B cell (primary cell): ENCODE results near the gene CASKIN1. TPM values are rescaled to one million over a fixed set of nuclear protein-coding genes. Genes with fewer than 3 reads are reported as not detected.
A peak's percentile ranks its signal among the peaks of the same experiment; 100 is the strongest.

Experiments
- ATAC-seq: fragments of 200-7000 bp; cut with Tn5 transposase; one replicate; pipeline ENCODE4 v1.10.0; 2021; ENCODE audit warnings: low read depth, mild to moderate bottlenecking, moderate number of reproducible peaks, moderate library complexity
- CTCF ChIA-PET: fragments of 350-600 bp; sonication (Branson Sonifier 250); formaldehyde crosslinking; loops from one replicate; lab custom pipeline; 2021; ENCODE audit warnings: antibody characterized with exemption, inconsistent platforms; lab: Charles Lee
- POLR2A ChIA-PET: fragments of 350-600 bp; sonication (Branson Sonifier 250); formaldehyde crosslinking; loops from one replicate; lab custom pipeline; 2021; ENCODE audit warnings: antibody characterized with exemption; lab: Charles Lee
- DNase-seq: peaks from one replicate; pipeline ENCODE4 v3.0.0; 2013
- H2AFZ ChIP-seq: 2 replicates; pipeline ENCODE4 v1.6.1; 2012; ENCODE audit warnings: mild to moderate bottlenecking, low read depth, low read length; ENCODE audit not compliant: insufficient read depth, poor library complexity, severe bottlenecking
- H3K27ac ChIP-seq, 2 donors: 1 replicate in 1 of 2; 2 replicates in 1 of 2; pipeline ENCODE4 v1.5.1; 2012 to 2013; ENCODE audit warnings: low read length in 2 of 2, mild to moderate bottlenecking in 2 of 2, moderate library complexity in 1 of 2
- H3K27me3 ChIP-seq, 4 experiments: fragments of 200-600 bp in 1 of 4; sonication (generic) in 1 of 4; replicated peaks in 1 of 4; 1 replicate in 2 of 4; 2 replicates in 2 of 4; pipeline versions ENCODE4 v1.6.1 to v1.7.0; 2013 to 2016; ENCODE audit warnings: low read length in 3 of 4, mild to moderate bottlenecking in 2 of 4, mixed read lengths in 1 of 4, moderate library complexity in 1 of 4; ENCODE audit not compliant: insufficient read depth in 4 of 4, control insufficient read depth in 3 of 4; ENCODE audit errors: control extremely low read depth in 1 of 4
- H3K36me3 ChIP-seq, 2 experiments: replicated peaks in 1 of 2; 1 replicate in 1 of 2; 2 replicates in 1 of 2; pipeline versions ENCODE4 v1.6.1 to v1.7.1; 2013; ENCODE audit warnings: low read length in 1 of 2; ENCODE audit not compliant: insufficient read depth in 2 of 2, control insufficient read depth in 1 of 2; ENCODE audit errors: control extremely low read depth in 1 of 2, extremely low read depth in 1 of 2
- H3K4me1 ChIP-seq, 2 donors: fragments of 200-600 bp in 1 of 2; sonication (generic) in 1 of 2; 1 replicate in 1 of 2; 2 replicates in 1 of 2; pipeline versions ENCODE4 v1.5.1 to v1.6.1; 2013 to 2017; ENCODE audit warnings: low read length in 2 of 2; ENCODE audit not compliant: control insufficient read depth in 2 of 2, insufficient read depth in 2 of 2
- H3K4me2 ChIP-seq: replicated peaks from 2 replicates; pipeline ENCODE3; 2012; ENCODE audit warnings: mild to moderate bottlenecking, low read depth, low read length; ENCODE audit not compliant: poor library complexity, severe bottlenecking
- H3K4me3 ChIP-seq, 5 experiments: fragments of 200-600 bp in 1 of 5; sonication (generic) in 1 of 5; 1 replicate in 3 of 5; 2 replicates in 2 of 5; pipeline versions ENCODE4 v1.5.1 to v1.7.0; 2011 to 2016; ENCODE audit warnings: low read length in 4 of 5, mild to moderate bottlenecking in 4 of 5, low read depth in 2 of 5, control low read depth in 1 of 5, moderate library complexity in 1 of 5; ENCODE audit not compliant: insufficient read depth in 1 of 5; ENCODE audit errors: control extremely low read depth in 1 of 5, extremely low read depth in 1 of 5
- H3K79me2 ChIP-seq: fragments of 200-600 bp; sonication (generic); one replicate; pipeline ENCODE4 v1.6.0; 2016; ENCODE audit warnings: low read length; ENCODE audit not compliant: control insufficient read depth, insufficient read depth
- H3K9ac ChIP-seq: fragments of 200-600 bp; sonication (generic); 2 replicates; pipeline ENCODE4 v1.6.1; 2017; ENCODE audit warnings: mild to moderate bottlenecking, low read length, moderate library complexity
- H3K9me3 ChIP-seq, 3 donors: one replicate each; pipeline versions ENCODE4 v1.6.1 to v1.7.1; 2013; ENCODE audit warnings: low read length in 2 of 3; ENCODE audit not compliant: control insufficient read depth in 2 of 3, insufficient read depth in 1 of 3; ENCODE audit errors: control extremely low read depth in 1 of 3
- H4K20me1 ChIP-seq: 2 replicates; pipeline ENCODE4 v1.6.0; 2012; ENCODE audit warnings: mild to moderate bottlenecking, low read length; ENCODE audit not compliant: insufficient read depth, control insufficient read depth, poor library complexity, severe bottlenecking
- H3K27ac Mint-ChIP-seq: one replicate; pipeline ENCODE4 v1.8.0; 2021; ENCODE audit warnings: mixed read lengths
- H3K27me3 Mint-ChIP-seq: one replicate; pipeline ENCODE4 v1.8.0; 2021; ENCODE audit warnings: mixed read lengths
- H3K4me1 Mint-ChIP-seq: one replicate; pipeline ENCODE4 v1.8.0; 2021; ENCODE audit warnings: mixed read lengths
- H3K4me3 Mint-ChIP-seq: one replicate; pipeline ENCODE4 v1.8.0; 2021; ENCODE audit warnings: mixed read lengths
- H3K9me3 Mint-ChIP-seq: one replicate; pipeline ENCODE4 v1.8.0; 2022; ENCODE audit warnings: mixed read lengths; ENCODE audit not compliant: insufficient read depth
- CTCF ChIP-seq: fragments of 200-600 bp; IDR thresholded peaks from one replicate; pipeline ENCODE4 v1.8.0; 2022; ENCODE audit warnings: antibody characterized with exemption, mild to moderate bottlenecking
- EZH2 ChIP-seq: IDR thresholded peaks from 2 replicates; pipeline ENCODE4 v1.6.1; 2012; ENCODE audit warnings: borderline replicate concordance, low read depth, mild to moderate bottlenecking, moderate library complexity, low read length; ENCODE audit not compliant: insufficient read depth, poor library complexity, severe bottlenecking
- WGBS: methylation state at CpG from one replicate; pipeline ENCODE4 v1.1.5; 2013; ENCODE audit warnings: missing lambda C conversion rate; ENCODE audit not compliant: insufficient coverage; 5-methylcytosine and 5-hydroxymethylcytosine counted together
- intact Hi-C: fragments of 100-400 bp; cut with micrococcal nuclease; formaldehyde crosslinking; loops from one replicate; pipeline ENCODE4 v1.10.0; 2022
- polyA plus RNA-seq: library from polyadenylated mRNA; depleted of rRNA; stranded (reverse); fragments of >200 nt; gene quantifications from 2 replicates; pipeline ENCODE4 v1.2.3, GENCODE V29; 2012
- total RNA-seq, 2 donors: library from RNA; stranded (reverse); fragments of 120-200 nt in 1 of 2; gene quantifications; 1 replicate in 1 of 2; 2 replicates in 1 of 2; pipeline versions ENCODE4 v1.2.3 to v1.2.4, GENCODE V29; 2013 to 2022

Gene CASKIN1
- total and polyA plus RNA-seq, 2 donors (not counting 1 experiment from before 2014, with no cell fraction given) = 0.01 TPM; not detected in 1

DNA sequence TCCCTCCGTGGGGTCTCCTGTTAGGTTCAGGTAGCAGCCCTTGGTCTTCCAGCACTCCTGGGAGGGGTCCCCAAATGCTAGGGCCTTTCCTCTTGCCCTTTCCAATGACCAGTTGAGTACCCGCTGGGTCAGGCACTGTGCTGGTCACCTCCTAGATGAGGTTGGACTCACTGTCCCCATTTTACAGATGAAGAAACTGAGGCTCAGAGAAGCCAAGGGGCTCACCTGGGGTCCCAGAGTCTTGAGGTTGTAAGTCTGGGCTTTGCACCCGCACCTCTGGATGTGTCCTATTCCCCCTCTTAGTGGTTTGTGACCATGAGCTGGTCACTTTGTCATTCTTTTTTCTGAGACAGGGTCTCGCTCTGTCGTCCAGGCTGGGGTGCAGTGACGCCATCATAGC lies 1.4 kb upstream of the CASKIN1 start:
- Histone ChIP-seq H4K20me1 (no peaks in the 10 kb centered on the region), H2AFZ (no peak overlapping the region), H3K4me1 (peaks cover 12 to 22% of the 10 kb centered on the region in 2 donors), H3K4me3 (no peak overlapping the region), H3K9me3 (peaks cover 0 to 6% (median 0%) of the 10 kb centered on the region in 3 donors), H3K27me3 (peaks cover 0 to 50% (median 20%) of the 10 kb centered on the region in 4 experiments), H3K9ac (no peak overlapping the region), H3K27ac (no peak overlapping the region), H3K36me3 (no peaks in the 10 kb centered on the region), H3K4me2 (no peak overlapping the region), H3K79me2 (no peaks in the 10 kb centered on the region)
- Mint-ChIP-seq H3K4me1 (peaks cover 10% of the 10 kb centered on the region), H3K27ac (no peak overlapping the region), H3K9me3 (no peaks in the 10 kb centered on the region), H3K4me3 (peak overlapping the region; percentile 40), H3K27me3 (peaks cover 28% of the 10 kb centered on the region)
- TF ChIP-seq EZH2 = no peak
- TF ChIP-seq CTCF = no peak
- intact Hi-C loops = loop anchor here (10.0 kb wide), 2 partner anchors 147 to 407 kb away; partner anchors contain the start of gene ABCA3
- DNase-seq (no peak), ATAC-seq (no peak)
- WGBS = 77% methylated on average over 5 of the region's 6 CpGs
- ChIA-PET POLR2A (no interaction called here), CTCF (interaction anchor here (0.6 to 4.7 kb wide), 2 partner anchors 54 to 339 kb away, joined by 3 to 71 read pairs; partner anchors contain the start of gene ECI1)

DNA sequence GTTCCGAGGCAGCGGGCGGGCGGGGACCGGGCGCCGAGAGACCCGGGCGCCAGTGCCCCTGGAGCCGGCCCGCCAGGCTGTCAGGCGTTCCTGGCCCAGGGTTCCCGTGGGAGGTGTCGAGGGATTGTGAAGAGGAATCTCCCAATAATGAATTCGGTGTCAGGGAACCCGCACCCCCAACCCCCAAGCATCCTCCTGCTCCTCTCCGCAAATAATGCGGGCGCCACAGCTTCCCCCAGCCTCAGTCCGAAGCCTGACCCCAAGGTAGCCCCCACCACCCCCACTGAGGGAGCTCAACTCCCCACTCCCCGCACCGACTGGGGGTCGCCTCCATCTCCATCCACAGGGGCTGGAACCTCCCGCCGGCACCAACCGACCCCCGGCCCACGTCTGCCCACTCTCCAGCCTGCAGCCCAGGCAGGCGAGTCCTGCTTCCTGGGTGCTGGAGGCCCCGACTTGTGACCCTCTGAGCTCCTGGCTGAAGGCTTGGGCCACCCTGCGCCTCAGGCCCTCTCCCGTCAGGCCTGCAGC lies 641 bp upstream of the CASKIN1 start:
- H3K4me1 Mint-ChIP-seq = peaks cover 10% of the 10 kb centered on the region
- CTCF ChIA-PET = interaction anchor here (0.6 to 4.7 kb wide), 2 partner anchors 54 to 338 kb away, joined by 3 to 71 read pairs; partner anchors contain the start of gene ECI1
- peaks cover 33% of the 10 kb centered on the region for H3K27me3 Mint-ChIP-seq
- Histone ChIP-seq H3K9me3 (peaks cover 0 to 6% (median 0%) of the 10 kb centered on the region in 3 donors), H3K27ac (no peak overlapping the region), H3K4me3 (no peak overlapping the region), H3K27me3 (peaks cover 0 to 50% (median 20%) of the 10 kb centered on the region in 4 experiments), H3K36me3 (no peaks in the 10 kb centered on the region), H3K9ac (no peak overlapping the region), H3K4me1 (peaks cover 12 to 22% of the 10 kb centered on the region in 2 donors), H3K79me2 (no peaks in the 10 kb centered on the region), H3K4me2 (peak overlapping the region; percentile 69), H2AFZ (no peak overlapping the region), H4K20me1 (no peaks in the 10 kb centered on the region)
- peak overlapping the region; percentile 67 for H3K4me3 Mint-ChIP-seq
- intact Hi-C loops = loop anchor here (10.0 kb wide), 2 partner anchors 148 to 408 kb away; partner anchors contain the start of gene ABCA3
- H3K9me3 Mint-ChIP-seq = no peaks in the 10 kb centered on the region
- no peak for TF ChIP-seq CTCF
- peak; percentile 75 for TF ChIP-seq EZH2
- ATAC-seq (no peak), DNase-seq (no peak)
- POLR2A ChIA-PET = no interaction called here
- no peak overlapping the region for H3K27ac Mint-ChIP-seq
- 32% methylated on average over 26 of the region's 32 CpGs for WGBS
